PFSK-1 (cell line): Measurements from ENCODE around the gene CST9.

Source experiments
- FOXP2 ChIP-seq: optimal IDR thresholded peaks from 2 replicates; pipeline ENCODE3; 2011; ENCODE audit warnings: borderline replicate concordance, control low read depth, inconsistent platforms; ENCODE audit not compliant: insufficient read depth; ENCODE audit errors: extremely low read length, extremely low read depth
- POLR2AphosphoS5 ChIP-seq: IDR thresholded peaks from 2 replicates; pipeline ENCODE4 v1.6.1; 2012; ENCODE audit warnings: low read depth, mild to moderate bottlenecking, control low read depth, low read length, moderate library complexity
- SIN3A ChIP-seq: IDR thresholded peaks from 2 replicates; pipeline ENCODE4 v1.6.1; 2012; ENCODE audit warnings: mild to moderate bottlenecking, low read length, moderate library complexity, borderline replicate concordance; ENCODE audit not compliant: insufficient read depth
- TAF1 ChIP-seq: IDR thresholded peaks from 2 replicates; pipeline ENCODE4 v1.6.1; 2012; ENCODE audit warnings: low read length, control low read depth, borderline replicate concordance; ENCODE audit not compliant: insufficient read depth
- TF ChIP-seq, protein P1 (sequence below), 2 experiments: IDR thresholded peaks; 2 replicates each; pipeline versions ENCODE4 v1.6.1 to v1.8.0; 2011 to 2012; ENCODE audit warnings: low read depth in 2 of 2, low read length in 2 of 2, control low read depth in 1 of 2, inconsistent platforms in 1 of 2, mild to moderate bottlenecking in 1 of 2, moderate library complexity in 1 of 2; ENCODE audit not compliant: insufficient read depth in 1 of 2

GRCh38 chr20:23636908-23637281 lies 31.2 kb upstream of the CST9 start:
- TF ChIP-seq TAF1, result no peak
- no peak for TF ChIP-seq POLR2AphosphoS5
- TF ChIP-seq, protein P1, sequence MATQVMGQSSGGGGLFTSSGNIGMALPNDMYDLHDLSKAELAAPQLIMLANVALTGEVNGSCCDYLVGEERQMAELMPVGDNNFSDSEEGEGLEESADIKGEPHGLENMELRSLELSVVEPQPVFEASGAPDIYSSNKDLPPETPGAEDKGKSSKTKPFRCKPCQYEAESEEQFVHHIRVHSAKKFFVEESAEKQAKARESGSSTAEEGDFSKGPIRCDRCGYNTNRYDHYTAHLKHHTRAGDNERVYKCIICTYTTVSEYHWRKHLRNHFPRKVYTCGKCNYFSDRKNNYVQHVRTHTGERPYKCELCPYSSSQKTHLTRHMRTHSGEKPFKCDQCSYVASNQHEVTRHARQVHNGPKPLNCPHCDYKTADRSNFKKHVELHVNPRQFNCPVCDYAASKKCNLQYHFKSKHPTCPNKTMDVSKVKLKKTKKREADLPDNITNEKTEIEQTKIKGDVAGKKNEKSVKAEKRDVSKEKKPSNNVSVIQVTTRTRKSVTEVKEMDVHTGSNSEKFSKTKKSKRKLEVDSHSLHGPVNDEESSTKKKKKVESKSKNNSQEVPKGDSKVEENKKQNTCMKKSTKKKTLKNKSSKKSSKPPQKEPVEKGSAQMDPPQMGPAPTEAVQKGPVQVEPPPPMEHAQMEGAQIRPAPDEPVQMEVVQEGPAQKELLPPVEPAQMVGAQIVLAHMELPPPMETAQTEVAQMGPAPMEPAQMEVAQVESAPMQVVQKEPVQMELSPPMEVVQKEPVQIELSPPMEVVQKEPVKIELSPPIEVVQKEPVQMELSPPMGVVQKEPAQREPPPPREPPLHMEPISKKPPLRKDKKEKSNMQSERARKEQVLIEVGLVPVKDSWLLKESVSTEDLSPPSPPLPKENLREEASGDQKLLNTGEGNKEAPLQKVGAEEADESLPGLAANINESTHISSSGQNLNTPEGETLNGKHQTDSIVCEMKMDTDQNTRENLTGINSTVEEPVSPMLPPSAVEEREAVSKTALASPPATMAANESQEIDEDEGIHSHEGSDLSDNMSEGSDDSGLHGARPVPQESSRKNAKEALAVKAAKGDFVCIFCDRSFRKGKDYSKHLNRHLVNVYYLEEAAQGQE (IDR thresholded peaks at IDR 0.05; ENCODE audit: insufficient read depth in 1 of 2, low read depth in 2 of 2, low read length in 2 of 2), result no peak
- no peak for TF ChIP-seq SIN3A
- no peak for TF ChIP-seq FOXP2
